ENCODE results near the gene SLC8A3. TPM values are rescaled to one million over a fixed set of nuclear protein-coding genes. Genes with fewer than 3 reads are reported as not detected.

The SLC8A3 gene
- total RNA-seq, 1 experiment from 2014 or later = 0.13 TPM

GRCh38 chr14:70212752-70213151 is 24.0 kb upstream of the SLC8A3 start:
- Histone ChIP-seq H3K9ac (ENCODE audit: extremely low read depth, insufficient read length, low read length) (no peak overlapping the region), H3K27me3 (ENCODE audit: insufficient read depth, low read length) (no peaks in the 10 kb centered on the region), H3K18ac (ENCODE audit: insufficient read length, low read depth, low read length) (no peak overlapping the region), H2BK120ac (ENCODE audit: low read depth, low read length, poor library complexity, severe bottlenecking) (no peak overlapping the region), H3K23ac (ENCODE audit: insufficient read length, low read depth, low read length) (no peak overlapping the region), H3T11ph (ENCODE audit: low read length) (no peak overlapping the region), H4K5ac (ENCODE audit: insufficient read length, low read depth, low read length) (no peak overlapping the region), H3K4me1 (ENCODE audit: insufficient read depth, low read length) (no peaks in the 10 kb centered on the region), H3K56ac (ENCODE audit: insufficient read length, low read depth, low read length) (no peak overlapping the region), H2BK20ac (ENCODE audit: low read depth, low read length, poor library complexity, severe bottlenecking) (no peak overlapping the region), H3K9me3 (ENCODE audit: control insufficient read depth, low read depth, low read length) (no peaks in the 10 kb centered on the region), H3K27ac (ENCODE audit: insufficient read length, low read depth, low read length) (no peak overlapping the region), H3K14ac (ENCODE audit: insufficient read depth, low read length) (no peak overlapping the region), H2BK12ac (ENCODE audit: insufficient read length, low read depth, low read length) (no peak overlapping the region), H2AFZ (ENCODE audit: low read length) (no peak overlapping the region), H4K8ac (replicated peaks; ENCODE audit: insufficient read length, low read depth, low read length) (no peak overlapping the region), H3K79me2 (ENCODE audit: insufficient read depth, low read length) (no peaks in the 10 kb centered on the region), H2AK5ac (ENCODE audit: insufficient read length, low read length) (no peak overlapping the region), H2BK15ac (ENCODE audit: low read depth, low read length) (no peak overlapping the region), H4K91ac (ENCODE audit: insufficient read length, low read depth, low read length) (no peak overlapping the region), H3K4ac (ENCODE audit: low read depth, low read length) (no peak overlapping the region), H4K20me1 (ENCODE audit: control insufficient read depth, insufficient read depth, insufficient read length) (no peaks in the 10 kb centered on the region), H3K23me2 (ENCODE audit: insufficient read length, low read depth, low read length, poor library complexity, severe bottlenecking) (no peaks in the 10 kb centered on the region), H3K4me2 (ENCODE audit: insufficient read depth, insufficient read length, low read length) (no peak overlapping the region), H3K79me1 (ENCODE audit: insufficient read depth, low read depth, low read length, poor library complexity, severe bottlenecking) (no peaks in the 10 kb centered on the region), H2BK5ac (ENCODE audit: insufficient read length, low read length) (no peak overlapping the region)
- TF ChIP-seq, protein P1, sequence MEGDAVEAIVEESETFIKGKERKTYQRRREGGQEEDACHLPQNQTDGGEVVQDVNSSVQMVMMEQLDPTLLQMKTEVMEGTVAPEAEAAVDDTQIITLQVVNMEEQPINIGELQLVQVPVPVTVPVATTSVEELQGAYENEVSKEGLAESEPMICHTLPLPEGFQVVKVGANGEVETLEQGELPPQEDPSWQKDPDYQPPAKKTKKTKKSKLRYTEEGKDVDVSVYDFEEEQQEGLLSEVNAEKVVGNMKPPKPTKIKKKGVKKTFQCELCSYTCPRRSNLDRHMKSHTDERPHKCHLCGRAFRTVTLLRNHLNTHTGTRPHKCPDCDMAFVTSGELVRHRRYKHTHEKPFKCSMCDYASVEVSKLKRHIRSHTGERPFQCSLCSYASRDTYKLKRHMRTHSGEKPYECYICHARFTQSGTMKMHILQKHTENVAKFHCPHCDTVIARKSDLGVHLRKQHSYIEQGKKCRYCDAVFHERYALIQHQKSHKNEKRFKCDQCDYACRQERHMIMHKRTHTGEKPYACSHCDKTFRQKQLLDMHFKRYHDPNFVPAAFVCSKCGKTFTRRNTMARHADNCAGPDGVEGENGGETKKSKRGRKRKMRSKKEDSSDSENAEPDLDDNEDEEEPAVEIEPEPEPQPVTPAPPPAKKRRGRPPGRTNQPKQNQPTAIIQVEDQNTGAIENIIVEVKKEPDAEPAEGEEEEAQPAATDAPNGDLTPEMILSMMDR (conservative IDR thresholded peaks at IDR 0.05) = no peak
- WGBS (ENCODE audit: extremely low coverage, insufficient read length, low lambda C conversion rate) = no CpG with 5 or more reads among the region's 1 CpG
- Mint-ChIP-seq H3K4me3 (no peak overlapping the region), H3K27ac (no peak overlapping the region; a peak in 2 of 7 replicates), H3K4me1 (peaks cover 11 to 18% of the 10 kb centered on the region in 2 experiments), H3K9me3 (peaks cover 0 to 2% of the 10 kb centered on the region in 2 experiments; a peak in 1 of 5 replicates), H3K27me3 (ENCODE audit: low read depth) (peaks cover 2% of the 10 kb centered on the region; the same call in 1 of the 2 replicates), H3K36me3 (ENCODE audit: insufficient read depth in 1 of 3, low read depth in 3 of 3) (no peaks in the 10 kb centered on the region; a peak in 1 of 7 replicates)
- DNase-seq = no peak

Measured in H9 (cell line).